Measurements from ENCODE around the gene RIPPLY3. TPM values are rescaled to one million over a fixed set of nuclear protein-coding genes. Genes with fewer than 3 reads are reported as not detected.
"Not testable (repeated sequence)": the region's sequence is repeated elsewhere in the genome, so short reads cannot be mapped to it uniquely, and the experiment has no call there.

RIPPLY3 gene
- total RNA-seq, 4 donors from 2014 or later: not detected

GRCh38 chr21:36988536-36988935, 18.0 kb upstream of the RIPPLY3 start:
- Histone ChIP-seq H3K36me3 (no peaks in the 10 kb centered on the region), H3K27ac (replicated peaks in 1 of 4) (no peak overlapping the region), H3K27me3 (peaks cover 0 to 8% (median 0%) of the 10 kb centered on the region in 4 donors), H3K4me1 (peaks cover 0 to 12% (median 6%) of the 10 kb centered on the region in 4 donors), H3K4me3 (no peak overlapping the region), H3K9me3 (no peaks in the 10 kb centered on the region)
- intact Hi-C loops (cut with DNase I): loop anchor here (5.0 kb wide), 1 partner anchor 51 kb away; no protein-coding TSS in a partner anchor
- no peak for TF ChIP-seq CTCF (IDR thresholded peaks at IDR 0.05)
- no peak for TF ChIP-seq POLR2A (IDR thresholded peaks at IDR 0.05; ENCODE audit: low read depth)
- TF ChIP-seq EP300 (IDR thresholded peaks at IDR 0.05): no peak
- no peak for TF ChIP-seq POLR2AphosphoS5 (IDR thresholded peaks at IDR 0.05)
- DNase-seq (ENCODE audit: extremely low spot score): no peak
- 80% methylated on average over 4 of the region's 4 CpGs for WGBS

GRCh38 chr21:36989199-36989698, 17.3 kb upstream of the RIPPLY3 start:
- intact Hi-C loops (cut with DNase I): loop anchor here (5.0 kb wide), 1 partner anchor 52 kb away; no protein-coding TSS in a partner anchor
- not testable (repeated sequence) for DNase-seq (ENCODE audit: extremely low spot score); H3K36me3 ChIP-seq; H3K9me3 ChIP-seq
- Histone ChIP-seq H3K4me1 (peaks cover 0 to 12% (median 6%) of the 10 kb centered on the region in 4 donors), H3K27ac (replicated peaks in 1 of 4) (peak overlapping the region; percentile 89 to 95 (median 93)), H3K4me3 (peak overlapping the region; percentile 68 to 74 (median 69)), H3K27me3 (peaks cover 0 to 15% (median 1%) of the 10 kb centered on the region in 4 donors)
- 40% methylated on average over 22 of the region's 22 CpGs for WGBS

- TF ChIP-seq POLR2A (IDR thresholded peaks at IDR 0.05; ENCODE audit: low read depth) (no peak), CTCF (IDR thresholded peaks at IDR 0.05) (peak in 2 of 3 experiments; percentile 79 to 97), POLR2AphosphoS5 (IDR thresholded peaks at IDR 0.05) (peak; percentile 48 to 56)
These were observed 16.6 kb upstream of the RIPPLY3 start for GRCh38 chr21:36989699-36990507.

GRCh38 chr21:36990508-36991205, 15.8 kb upstream of the RIPPLY3 start:
- no peak for DNase-seq (ENCODE audit: extremely low spot score)
- intact Hi-C loops (cut with DNase I): loop anchor here (2.0 kb wide), 1 partner anchor 24 kb away; the partner anchor contains the start of gene HLCS
- H3K9me3 ChIP-seq: no peaks in the 10 kb centered on the region
- WGBS: 82% methylated on average over 20 of the region's 21 CpGs
- H3K36me3 ChIP-seq: no peaks in the 10 kb centered on the region
- H3K4me3 ChIP-seq: peak overlapping the region; percentile 68 to 74 (median 69)
- peaks cover 0 to 22% (median 3%) of the 10 kb centered on the region in 4 donors for H3K27me3 ChIP-seq
- peak overlapping the region; percentile 89 to 95 (median 93) for H3K27ac ChIP-seq (replicated peaks in 1 of 4)
- peaks cover 0 to 12% (median 6%) of the 10 kb centered on the region in 4 donors for H3K4me1 ChIP-seq
- no peak for TF ChIP-seq POLR2AphosphoS5 (IDR thresholded peaks at IDR 0.05)
- no peak for TF ChIP-seq POLR2A (IDR thresholded peaks at IDR 0.05; ENCODE audit: low read depth)
- TF ChIP-seq CTCF (IDR thresholded peaks at IDR 0.05): no peak
- TF ChIP-seq EP300 (IDR thresholded peaks at IDR 0.05): no peak

More at GRCh38 chr21:36989699-36990507, 16.6 kb upstream of the RIPPLY3 start:
- H3K27me3 ChIP-seq: peaks cover 0 to 22% (median 3%) of the 10 kb centered on the region in 4 donors
- peak overlapping the region; percentile 89 to 95 (median 93) for H3K27ac ChIP-seq (replicated peaks in 1 of 4)
- peaks cover 0 to 12% (median 6%) of the 10 kb centered on the region in 4 donors for H3K4me1 ChIP-seq
- peak overlapping the region; percentile 68 to 74 (median 69) for H3K4me3 ChIP-seq
- H3K9me3 ChIP-seq: no peaks in the 10 kb centered on the region
- intact Hi-C loops (cut with DNase I): loop anchor here (2.0 to 5.0 kb wide), 2 partner anchors 23 to 53 kb away; partner anchors contain the start of gene HLCS
- no peaks in the 10 kb centered on the region for H3K36me3 ChIP-seq
- WGBS: 4% methylated on average over 20 of the region's 97 CpGs
- DNase-seq (ENCODE audit: extremely low spot score): peak; percentile 95

Data from esophagus muscularis mucosa (tissue), 4 donors.